Ishikawa (cell line): ENCODE measurements around the gene SLC18A2.
A peak's percentile ranks its signal among the peaks of the same experiment; 100 is the strongest.

Experiments used
- CEBPB ChIP-seq: IDR thresholded peaks from 2 replicates; pipeline ENCODE4 v1.6.1; 2012
- CREB1 ChIP-seq: IDR thresholded peaks from 2 replicates; pipeline ENCODE4 v1.6.1; 2012; ENCODE audit warnings: low read depth
- EGR1 ChIP-seq: IDR thresholded peaks from 2 replicates; pipeline ENCODE4 v1.6.1; 2012
- EP300 ChIP-seq: IDR thresholded peaks from 2 replicates; pipeline ENCODE4 v1.6.1; 2012; ENCODE audit warnings: borderline replicate concordance
- FOXM1 ChIP-seq: IDR thresholded peaks from 2 replicates; pipeline ENCODE4 v1.6.1; 2012; ENCODE audit warnings: low read depth, borderline replicate concordance
- NFIC ChIP-seq: IDR thresholded peaks from 2 replicates; pipeline ENCODE4 v1.6.1; 2012
- RAD21 ChIP-seq: IDR thresholded peaks from 2 replicates; pipeline ENCODE4 v1.6.1; 2012; ENCODE audit warnings: low read depth
- TAF1 ChIP-seq: IDR thresholded peaks from 2 replicates; pipeline ENCODE4 v1.6.1; 2012; ENCODE audit warnings: low read depth, mild to moderate bottlenecking
- TCF12 ChIP-seq: IDR thresholded peaks from 2 replicates; pipeline ENCODE4 v1.6.1; 2012; ENCODE audit warnings: low read depth
- TEAD4 ChIP-seq: IDR thresholded peaks from 2 replicates; pipeline ENCODE4 v1.6.1; 2012
- YY1 ChIP-seq: IDR thresholded peaks from 2 replicates; pipeline ENCODE4 v1.6.1; 2012; ENCODE audit warnings: low read depth
- ZBTB7A ChIP-seq: IDR thresholded peaks from 2 replicates; pipeline ENCODE4 v1.6.1; 2012; ENCODE audit warnings: low read depth
- TF ChIP-seq, protein P1 (sequence below): IDR thresholded peaks from 2 replicates; pipeline ENCODE4 v1.6.1; 2012
- TF ChIP-seq, protein P2 (sequence below): IDR thresholded peaks from 2 replicates; pipeline ENCODE4 v1.6.1; 2012; ENCODE audit warnings: low read depth, mild to moderate bottlenecking
- TF ChIP-seq, protein P3 (sequence below): IDR thresholded peaks from 2 replicates; pipeline ENCODE4 v1.6.1; 2012

The SLC18A2 gene

DNA sequence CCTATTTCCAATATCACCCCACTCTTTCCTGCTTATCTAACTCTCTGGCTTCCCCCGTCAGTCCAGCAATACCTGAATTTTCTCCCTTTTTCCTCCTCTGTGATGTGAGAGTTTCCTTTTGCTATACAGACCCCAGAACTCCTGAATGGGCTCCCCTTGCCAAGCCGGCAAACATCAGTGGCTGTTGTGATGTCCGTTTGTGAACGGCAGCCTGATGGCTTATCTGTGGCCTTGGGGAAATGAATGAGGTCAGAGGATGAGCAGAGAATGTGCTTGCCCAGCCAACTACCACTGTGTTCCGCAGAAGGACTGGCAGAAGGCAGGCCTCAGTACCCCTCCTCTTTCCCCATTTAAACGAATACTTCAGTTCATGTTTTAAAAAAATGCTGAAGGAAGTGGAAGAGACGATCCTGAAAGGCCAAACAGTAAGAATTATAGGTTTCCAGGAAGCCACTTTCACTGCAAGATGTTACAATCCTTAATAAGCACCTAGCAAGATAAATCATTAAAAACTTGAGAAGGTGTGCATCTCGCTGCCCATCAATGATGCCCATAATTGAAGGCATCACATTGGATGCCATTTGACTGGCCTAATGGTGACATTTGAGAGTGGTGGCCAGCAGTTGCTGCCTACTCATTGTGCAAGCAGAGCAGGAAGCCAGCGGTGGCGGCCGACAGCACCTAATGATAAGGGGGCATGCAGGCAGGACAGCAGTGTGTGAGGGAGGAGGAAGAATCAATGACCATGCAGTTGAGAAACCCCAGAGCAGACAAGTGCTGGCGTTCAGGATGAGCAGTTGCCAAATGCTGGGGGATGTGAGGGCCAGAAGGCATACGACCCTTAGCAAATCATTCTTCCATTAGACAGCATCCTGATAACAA, 31.5 kb downstream of the SLC18A2 start:
- TF ChIP-seq, protein P1, sequence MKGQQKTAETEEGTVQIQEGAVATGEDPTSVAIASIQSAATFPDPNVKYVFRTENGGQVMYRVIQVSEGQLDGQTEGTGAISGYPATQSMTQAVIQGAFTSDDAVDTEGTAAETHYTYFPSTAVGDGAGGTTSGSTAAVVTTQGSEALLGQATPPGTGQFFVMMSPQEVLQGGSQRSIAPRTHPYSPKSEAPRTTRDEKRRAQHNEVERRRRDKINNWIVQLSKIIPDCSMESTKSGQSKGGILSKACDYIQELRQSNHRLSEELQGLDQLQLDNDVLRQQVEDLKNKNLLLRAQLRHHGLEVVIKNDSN: no peak
- no peak for TF ChIP-seq CEBPB
- TF ChIP-seq RAD21: no peak
- no peak for TF ChIP-seq TEAD4
- no peak for TF ChIP-seq FOXM1
- TF ChIP-seq, protein P2, sequence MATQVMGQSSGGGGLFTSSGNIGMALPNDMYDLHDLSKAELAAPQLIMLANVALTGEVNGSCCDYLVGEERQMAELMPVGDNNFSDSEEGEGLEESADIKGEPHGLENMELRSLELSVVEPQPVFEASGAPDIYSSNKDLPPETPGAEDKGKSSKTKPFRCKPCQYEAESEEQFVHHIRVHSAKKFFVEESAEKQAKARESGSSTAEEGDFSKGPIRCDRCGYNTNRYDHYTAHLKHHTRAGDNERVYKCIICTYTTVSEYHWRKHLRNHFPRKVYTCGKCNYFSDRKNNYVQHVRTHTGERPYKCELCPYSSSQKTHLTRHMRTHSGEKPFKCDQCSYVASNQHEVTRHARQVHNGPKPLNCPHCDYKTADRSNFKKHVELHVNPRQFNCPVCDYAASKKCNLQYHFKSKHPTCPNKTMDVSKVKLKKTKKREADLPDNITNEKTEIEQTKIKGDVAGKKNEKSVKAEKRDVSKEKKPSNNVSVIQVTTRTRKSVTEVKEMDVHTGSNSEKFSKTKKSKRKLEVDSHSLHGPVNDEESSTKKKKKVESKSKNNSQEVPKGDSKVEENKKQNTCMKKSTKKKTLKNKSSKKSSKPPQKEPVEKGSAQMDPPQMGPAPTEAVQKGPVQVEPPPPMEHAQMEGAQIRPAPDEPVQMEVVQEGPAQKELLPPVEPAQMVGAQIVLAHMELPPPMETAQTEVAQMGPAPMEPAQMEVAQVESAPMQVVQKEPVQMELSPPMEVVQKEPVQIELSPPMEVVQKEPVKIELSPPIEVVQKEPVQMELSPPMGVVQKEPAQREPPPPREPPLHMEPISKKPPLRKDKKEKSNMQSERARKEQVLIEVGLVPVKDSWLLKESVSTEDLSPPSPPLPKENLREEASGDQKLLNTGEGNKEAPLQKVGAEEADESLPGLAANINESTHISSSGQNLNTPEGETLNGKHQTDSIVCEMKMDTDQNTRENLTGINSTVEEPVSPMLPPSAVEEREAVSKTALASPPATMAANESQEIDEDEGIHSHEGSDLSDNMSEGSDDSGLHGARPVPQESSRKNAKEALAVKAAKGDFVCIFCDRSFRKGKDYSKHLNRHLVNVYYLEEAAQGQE: no peak
- TF ChIP-seq, protein P3, sequence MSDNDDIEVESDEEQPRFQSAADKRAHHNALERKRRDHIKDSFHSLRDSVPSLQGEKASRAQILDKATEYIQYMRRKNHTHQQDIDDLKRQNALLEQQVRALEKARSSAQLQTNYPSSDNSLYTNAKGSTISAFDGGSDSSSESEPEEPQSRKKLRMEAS: no peak
- TF ChIP-seq NFIC: no peak
- TF ChIP-seq EGR1: no peak
- no peak for TF ChIP-seq YY1
- no peak for TF ChIP-seq EP300
- no peak for TF ChIP-seq TCF12
- no peak for TF ChIP-seq ZBTB7A
- TF ChIP-seq TAF1: no peak
- TF ChIP-seq CREB1: no peak

DNA sequence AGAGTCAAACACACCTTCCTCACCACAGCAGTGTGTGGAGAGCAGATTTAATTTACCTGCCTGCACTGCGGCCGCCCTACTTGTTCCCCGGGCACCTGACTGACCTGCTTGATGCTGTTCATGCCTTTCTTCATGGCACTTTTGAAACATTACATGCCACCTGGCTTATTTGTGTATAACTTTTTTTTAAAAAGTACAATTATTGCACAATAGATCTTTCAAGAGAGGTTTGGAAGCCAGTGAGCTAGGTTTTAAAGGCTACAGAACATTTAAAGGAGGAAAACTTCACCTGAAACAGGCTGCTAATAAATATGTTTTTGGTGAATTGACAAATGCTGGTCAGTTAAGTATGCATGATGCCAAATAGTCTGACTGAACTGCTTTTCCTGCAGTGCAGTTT, 33.1 kb downstream of the SLC18A2 start:
- TF ChIP-seq CEBPB (peak; percentile 29; the same call in 1 of the 2 replicates), NFIC (no peak)
- TF ChIP-seq, protein P2: no peak

DNA sequence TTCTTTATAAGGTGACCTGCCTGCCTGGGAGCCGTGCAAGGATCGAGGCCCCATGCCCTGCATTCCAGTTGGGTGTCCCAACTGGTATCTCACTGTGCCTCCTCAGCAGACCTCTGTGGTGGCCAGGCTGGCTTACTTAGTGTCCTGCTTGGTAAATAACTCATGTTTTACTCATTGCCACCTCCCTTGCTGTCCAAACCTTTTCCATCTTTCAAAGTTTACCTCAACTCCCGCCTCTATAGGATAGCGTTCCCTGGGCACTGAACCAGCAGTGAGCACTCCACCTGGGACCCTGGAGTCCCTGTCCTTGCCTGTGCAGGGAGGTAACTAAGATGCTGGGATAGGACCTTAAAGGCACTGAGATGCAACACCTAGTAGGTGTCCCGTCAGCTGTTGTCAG, 33.6 kb downstream of the SLC18A2 start:
- TF ChIP-seq TAF1: no peak
- no peak for TF ChIP-seq EGR1
- TF ChIP-seq NFIC: no peak
- TF ChIP-seq, protein P3: no peak
- TF ChIP-seq CREB1: no peak
- no peak for TF ChIP-seq FOXM1
- no peak for TF ChIP-seq YY1
- no peak for TF ChIP-seq RAD21
- TF ChIP-seq, protein P2: no peak
- no peak for TF ChIP-seq EP300
- no peak for TF ChIP-seq TCF12
- TF ChIP-seq CEBPB: no peak
- no peak for TF ChIP-seq TEAD4
- TF ChIP-seq ZBTB7A: no peak

DNA sequence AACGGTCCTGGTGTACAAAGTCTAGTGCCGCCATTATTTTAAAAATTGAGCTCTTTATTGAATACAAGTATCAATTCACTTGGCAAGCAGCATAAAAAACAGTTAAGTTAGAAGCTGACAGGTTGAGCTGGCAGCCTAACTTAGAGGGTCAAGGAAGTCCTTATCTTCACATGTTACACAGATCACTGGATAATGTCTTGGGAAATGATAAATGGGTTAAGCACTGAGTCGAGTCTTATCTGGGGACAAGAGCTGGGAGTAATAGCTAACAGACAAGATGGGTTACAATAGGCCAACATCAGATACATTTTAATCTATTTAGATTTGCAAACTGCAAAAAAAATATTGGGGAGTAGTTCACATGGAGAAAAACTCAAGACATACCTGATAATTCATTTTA, 34.2 kb downstream of the SLC18A2 start:
- TF ChIP-seq RAD21 (no peak), YY1 (no peak), CEBPB (no peak)
- TF ChIP-seq, protein P2: no peak
- TF ChIP-seq, protein P1: no peak
